MM.1S (cell line): ENCODE data around the gene ARL2BP.

Experiments
- DNase-seq: peaks from one replicate; pipeline ENCODE4 v3.0.0-alpha.2; 2015
- H2AFZ ChIP-seq: fragments of 300-600 bp; sonication (generic); 2 replicates; pipeline ENCODE4 v1.6.0; 2016; ENCODE audit warnings: antibody characterized with exemption, low read length
- H3F3A ChIP-seq: fragments of 300-600 bp; sonication (generic); 2 replicates; pipeline ENCODE4 v1.6.1; 2016; ENCODE audit warnings: mild to moderate bottlenecking, antibody characterized with exemption, low read length, moderate library complexity, mixed read lengths; ENCODE audit not compliant: insufficient read depth
- H3K27ac ChIP-seq: fragments of 300-600 bp; sonication (generic); 2 replicates; pipeline ENCODE4 v1.5.1; 2016; ENCODE audit warnings: mild to moderate bottlenecking, low read length
- H3K27me3 ChIP-seq: fragments of 300-600 bp; sonication (generic); replicated peaks from 2 replicates; pipeline ENCODE4 v1.6.0; 2016; ENCODE audit warnings: low read length; ENCODE audit not compliant: insufficient read depth
- H3K36me3 ChIP-seq: fragments of 300-600 bp; sonication (generic); replicated peaks from 2 replicates; pipeline ENCODE4 v1.6.1; 2016; ENCODE audit warnings: mild to moderate bottlenecking, low read length, mixed read lengths; ENCODE audit not compliant: insufficient read depth
- H3K4me1 ChIP-seq: fragments of 300-600 bp; sonication (generic); 2 replicates; pipeline ENCODE4 v1.6.1; 2016; ENCODE audit warnings: low read length, mixed read lengths
- H3K4me2 ChIP-seq: fragments of 300-600 bp; sonication (generic); 2 replicates; pipeline ENCODE4 v1.6.0; 2016; ENCODE audit warnings: low read depth, low read length
- H3K4me3 ChIP-seq: fragments of 300-600 bp; sonication (generic); 2 replicates; pipeline ENCODE4 v1.5.1; 2016; ENCODE audit warnings: low read length, mixed read lengths
- H3K79me2 ChIP-seq: fragments of 300-600 bp; sonication (generic); 2 replicates; pipeline ENCODE4 v1.6.1; 2016; ENCODE audit warnings: mixed run types, low read length, mixed read lengths
- H3K9ac ChIP-seq: fragments of 300-600 bp; sonication (generic); 2 replicates; pipeline ENCODE4 v1.6.1; 2016; ENCODE audit warnings: low read length, mixed read lengths
- H3K9me2 ChIP-seq: fragments of 300-600 bp; sonication (generic); replicated peaks from 2 replicates; pipeline ENCODE4 v1.6.1; 2016; ENCODE audit warnings: mild to moderate bottlenecking, low read length, mixed read lengths; ENCODE audit not compliant: insufficient read depth
- H3K9me3 ChIP-seq: fragments of 300-600 bp; sonication (generic); replicated peaks from 2 replicates; pipeline ENCODE4 v1.6.1; 2016; ENCODE audit warnings: mild to moderate bottlenecking, low read length, mixed read lengths; ENCODE audit not compliant: insufficient read depth
- H4K20me1 ChIP-seq: fragments of 300-600 bp; sonication (generic); 2 replicates; pipeline ENCODE4 v1.6.1; 2016; ENCODE audit warnings: mild to moderate bottlenecking, low read length, moderate library complexity, mixed read lengths; ENCODE audit not compliant: insufficient read depth
- CTCF ChIP-seq: fragments of 300-600 bp; sonication (generic); IDR thresholded peaks from 2 replicates; pipeline ENCODE4 v1.5.1; 2016; ENCODE audit warnings: antibody characterized with exemption, low read length, mixed read lengths
- EZH2 ChIP-seq: fragments of 300-600 bp; sonication (generic); optimal IDR thresholded peaks from 2 replicates; pipeline ENCODE3; 2017; ENCODE audit warnings: low read depth, mild to moderate bottlenecking, antibody characterized with exemption, low read length, mixed read lengths
- EZH2phosphoT487 ChIP-seq: fragments of 300-600 bp; sonication (generic); IDR thresholded peaks from 2 replicates; pipeline ENCODE4 v1.6.1; 2018; ENCODE audit warnings: antibody characterized with exemption, low read length

The ARL2BP gene

GRCh38 chr16:57236022-57236350 lies 9.1 kb upstream of the ARL2BP start:
- Histone ChIP-seq H2AFZ (no peak overlapping the region), H4K20me1 (no peaks in the 10 kb centered on the region), H3K9ac (no peak overlapping the region), H3K4me3 (no peak overlapping the region), H3F3A (no peaks in the 10 kb centered on the region), H3K27me3 (no peaks in the 10 kb centered on the region), H3K36me3 (peaks cover 19% of the 10 kb centered on the region), H3K79me2 (no peaks in the 10 kb centered on the region), H3K4me2 (no peak overlapping the region), H3K9me3 (no peaks in the 10 kb centered on the region), H3K27ac (no peak overlapping the region), H3K9me2 (no peaks in the 10 kb centered on the region), H3K4me1 (peaks cover 3% of the 10 kb centered on the region; the same call in 1 of the 2 replicates)
- DNase-seq: no peak
- TF ChIP-seq EZH2phosphoT487 (no peak), CTCF (no peak), EZH2 (no peak)

GRCh38 chr16:57238682-57239081 lies 6.4 kb upstream of the ARL2BP start:
- Histone ChIP-seq H3K27ac (no peak overlapping the region), H3K4me1 (peaks cover 3% of the 10 kb centered on the region; the same call in 1 of the 2 replicates), H3K4me2 (no peak overlapping the region), H3K9ac (no peak overlapping the region), H3K36me3 (peaks cover 8% of the 10 kb centered on the region; the same call in 1 of the 2 replicates), H2AFZ (no peak overlapping the region), H3K9me3 (no peaks in the 10 kb centered on the region), H3F3A (no peaks in the 10 kb centered on the region; the same call in 1 of the 2 replicates), H3K4me3 (no peak overlapping the region), H3K79me2 (no peaks in the 10 kb centered on the region), H4K20me1 (no peaks in the 10 kb centered on the region), H3K27me3 (no peaks in the 10 kb centered on the region), H3K9me2 (no peaks in the 10 kb centered on the region)
- TF ChIP-seq CTCF (no peak), EZH2phosphoT487 (no peak), EZH2 (no peak)
- no peak for DNase-seq

- H4K20me1 ChIP-seq: no peaks in the 10 kb centered on the region
- peaks cover 3% of the 10 kb centered on the region; the same call in 1 of the 2 replicates for H3K4me1 ChIP-seq
- no peaks in the 10 kb centered on the region for H3K9me2 ChIP-seq
- H3K4me3 ChIP-seq: no peak overlapping the region
- TF ChIP-seq CTCF (no peak), EZH2phosphoT487 (no peak), EZH2 (no peak)
- no peaks in the 10 kb centered on the region for H3K79me2 ChIP-seq
- H3K27ac ChIP-seq: no peak overlapping the region
- H3K36me3 ChIP-seq: peaks cover 8% of the 10 kb centered on the region; the same call in 1 of the 2 replicates
- H3K9ac ChIP-seq: no peak overlapping the region
- H3K4me2 ChIP-seq: no peak overlapping the region
- DNase-seq: no peak
- no peak overlapping the region for H2AFZ ChIP-seq
- H3F3A ChIP-seq: no peaks in the 10 kb centered on the region; the same call in 1 of the 2 replicates
- H3K9me3 ChIP-seq: no peaks in the 10 kb centered on the region
- no peaks in the 10 kb centered on the region for H3K27me3 ChIP-seq
These were observed 6.0 kb upstream of the ARL2BP start for GRCh38 chr16:57239107-57239506.
